ENCODE results near the gene COL4A6.
"Not testable (repeated sequence)": the region's sequence is repeated elsewhere in the genome, so short reads cannot be mapped to it uniquely, and the experiment has no call there.

The COL4A6 gene

DNA sequence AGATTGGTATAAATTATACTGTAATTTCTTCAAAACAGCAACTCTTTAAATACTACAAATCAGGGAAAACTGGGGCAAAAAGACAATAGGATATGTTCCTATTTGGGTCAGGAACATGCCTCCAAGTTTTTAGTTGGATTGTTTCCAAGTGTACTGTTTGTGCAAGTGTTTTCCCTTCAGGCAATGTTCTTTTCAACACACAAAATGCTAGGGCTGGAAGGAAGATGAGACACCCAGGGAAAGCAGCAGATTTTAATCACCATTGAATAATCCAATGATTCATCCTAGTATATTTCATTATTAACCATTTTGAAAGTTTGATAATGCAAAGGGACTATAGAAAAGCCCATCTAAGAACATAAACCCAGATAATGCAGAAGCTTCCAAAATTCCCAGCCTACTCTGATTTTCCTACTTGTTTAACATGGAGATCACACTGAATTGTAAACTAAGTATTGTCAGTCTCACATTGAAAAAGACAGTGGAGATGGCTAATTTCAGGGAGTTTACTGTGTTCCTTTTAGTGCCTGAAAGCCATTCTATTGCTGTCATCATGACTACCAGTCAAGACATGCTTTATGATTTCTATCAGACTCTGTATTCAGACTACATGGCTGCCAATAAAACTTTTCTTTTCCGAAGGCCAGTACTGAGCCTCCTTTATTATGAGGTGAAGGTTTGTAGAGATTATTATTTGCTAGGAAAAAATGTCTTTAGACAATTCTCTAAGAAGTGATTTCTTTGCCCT, 38.6 kb downstream of the COL4A6 start:
- DNase-seq, result no peak

DNA sequence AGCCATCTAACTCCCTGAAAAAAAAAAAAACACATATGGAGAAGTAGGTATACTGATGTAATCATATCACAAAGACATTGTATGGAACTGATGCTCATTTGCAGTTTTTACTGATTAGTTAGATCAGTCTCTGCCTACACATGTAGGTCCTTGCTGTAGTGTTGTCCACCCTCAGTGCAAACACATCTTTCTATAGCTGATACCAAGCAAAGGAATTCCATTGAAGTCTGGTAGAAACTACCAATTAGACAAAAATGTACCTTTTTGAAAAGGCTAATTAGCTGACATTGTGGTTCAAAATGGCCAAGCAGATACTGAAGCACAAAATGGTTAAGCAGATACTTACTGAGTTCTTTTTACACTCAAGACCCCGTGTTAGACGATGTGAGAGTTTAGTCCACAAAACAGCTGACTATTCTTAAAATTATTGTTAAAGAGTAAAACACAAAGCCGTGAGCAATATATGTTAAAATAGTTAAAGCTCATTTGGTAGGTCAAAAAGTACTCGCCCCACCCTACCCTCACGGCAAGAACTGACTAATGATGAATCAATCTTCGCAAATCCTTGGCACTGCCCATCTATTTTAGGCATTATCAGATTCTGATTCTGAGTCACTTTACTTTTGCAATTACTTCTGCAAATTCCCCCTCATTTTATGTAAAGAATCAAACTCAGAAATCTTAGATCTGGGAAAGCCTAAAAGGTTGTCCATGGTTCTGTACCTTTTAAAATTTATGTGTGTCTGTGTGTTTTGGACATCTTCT, 40.4 kb downstream of the COL4A6 start:
- DNase-seq, result no peak

- DNase-seq, result no peak
Observed at GRCh38 chrX:108396986-108397385, 41.2 kb downstream of the COL4A6 start.

GRCh38 chrX:108396188-108396891, 41.9 kb downstream of the COL4A6 start:
- DNase-seq, result no peak

DNA sequence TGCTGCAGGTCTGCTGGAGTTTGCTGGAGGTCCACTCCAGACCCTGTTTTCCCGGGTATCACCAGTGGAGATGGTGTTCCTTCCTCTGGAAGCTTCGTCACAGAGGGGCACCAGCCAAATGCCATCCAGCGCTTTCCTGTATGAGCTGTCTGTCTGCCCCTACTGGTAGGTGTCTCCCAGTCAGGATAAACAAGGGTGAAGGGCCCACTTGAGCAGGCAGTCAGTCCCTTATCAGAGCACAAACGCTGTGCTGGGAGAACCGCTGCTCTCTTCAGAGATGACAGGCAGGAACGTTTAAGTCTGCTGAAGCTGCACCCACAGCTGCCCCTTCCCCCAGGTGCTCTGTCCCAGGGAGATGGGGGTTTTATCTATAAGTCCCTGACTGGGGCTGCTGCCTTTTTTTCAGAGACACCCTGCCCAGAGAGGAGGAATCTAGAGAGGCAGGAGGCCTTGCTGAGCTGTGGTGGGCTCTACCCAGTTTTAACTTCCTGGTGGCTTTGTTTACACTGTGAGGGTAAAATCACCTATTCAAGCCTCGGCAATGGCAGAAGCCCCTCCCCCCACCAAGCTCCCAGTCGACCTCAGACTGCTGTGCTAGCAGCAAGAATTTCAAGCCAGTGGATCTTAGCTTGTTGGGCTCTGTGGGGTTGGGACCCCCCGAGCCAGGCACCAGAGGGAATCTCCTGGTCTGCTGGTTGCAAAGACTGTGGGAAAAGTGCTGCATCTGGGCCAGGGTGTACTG, 47.1 kb downstream of the COL4A6 start:
- DNase-seq, result not testable (repeated sequence)

GRCh38 chrX:108384783-108385182, 53.4 kb downstream of the COL4A6 start:
- no peak for DNase-seq

DNA sequence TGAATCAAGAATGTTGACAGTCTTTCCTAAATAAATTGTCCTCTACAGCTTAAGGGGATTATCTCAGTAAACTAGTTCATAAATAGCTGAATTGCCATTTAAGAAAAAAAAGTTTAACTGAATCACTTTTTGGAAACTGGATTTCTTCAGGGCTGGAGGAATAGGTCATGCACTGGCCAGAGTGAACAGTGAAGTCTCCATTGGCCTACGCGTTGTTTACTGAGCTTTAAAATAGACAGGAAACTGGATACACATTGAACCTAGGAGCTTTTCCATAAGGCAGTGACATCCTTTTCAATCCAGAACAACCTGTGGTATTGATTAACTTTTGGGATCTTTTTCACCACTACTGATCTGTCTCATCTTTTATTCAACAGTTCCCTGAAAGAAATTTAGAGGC, 58.0 kb downstream of the COL4A6 start:
- DNase-seq, result no peak

GRCh38 chrX:108376821-108377220, 61.4 kb downstream of the COL4A6 start:
- not testable (repeated sequence) for DNase-seq

- DNase-seq, result not testable (repeated sequence)
Observed at GRCh38 chrX:108375591-108375990, 62.6 kb downstream of the COL4A6 start.

DNA sequence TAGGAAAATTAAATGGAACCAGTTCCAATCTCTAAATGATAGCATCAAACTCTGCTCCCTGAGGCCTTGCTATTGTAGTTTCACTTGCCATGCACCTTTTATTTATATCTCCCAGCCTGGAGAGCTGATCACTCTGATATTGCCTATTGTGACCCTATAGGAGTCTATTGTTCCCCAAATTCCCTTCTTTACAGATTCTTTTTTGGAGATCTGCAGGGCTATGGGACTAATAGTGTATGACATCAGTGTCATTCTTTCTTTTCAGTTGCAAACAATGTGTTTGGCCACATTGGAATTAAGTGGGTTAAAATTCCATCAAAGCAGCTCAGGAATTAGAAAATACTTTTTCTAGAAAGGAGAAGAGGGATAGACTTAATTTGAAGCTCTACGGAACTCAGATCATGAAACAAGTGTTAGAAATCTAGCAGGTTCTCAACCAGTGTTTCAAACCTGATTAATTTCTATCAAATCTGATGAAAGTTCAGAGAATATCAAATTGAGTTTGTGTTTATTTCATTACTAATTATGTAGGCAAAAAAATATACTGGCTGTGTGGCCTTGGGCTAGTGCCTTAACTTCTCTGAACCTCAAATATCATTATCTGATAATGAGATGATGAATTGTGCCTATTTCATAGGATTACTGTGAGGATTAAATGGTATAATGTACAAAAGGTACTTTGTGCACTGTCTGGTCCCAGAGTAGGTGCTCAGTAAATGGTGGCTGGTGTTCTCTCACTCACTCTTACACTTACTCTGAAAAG, 71.4 kb downstream of the COL4A6 start:
- no peak for DNase-seq

GRCh38 chrX:108362026-108362425, 76.2 kb downstream of the COL4A6 start:
- DNase-seq, result no peak

GRCh38 chrX:108361316-108361715, 76.9 kb downstream of the COL4A6 start:
- no peak for DNase-seq

GRCh38 chrX:108359806-108360602, 78.2 kb downstream of the COL4A6 start:
- DNase-seq, result no peak

DNA sequence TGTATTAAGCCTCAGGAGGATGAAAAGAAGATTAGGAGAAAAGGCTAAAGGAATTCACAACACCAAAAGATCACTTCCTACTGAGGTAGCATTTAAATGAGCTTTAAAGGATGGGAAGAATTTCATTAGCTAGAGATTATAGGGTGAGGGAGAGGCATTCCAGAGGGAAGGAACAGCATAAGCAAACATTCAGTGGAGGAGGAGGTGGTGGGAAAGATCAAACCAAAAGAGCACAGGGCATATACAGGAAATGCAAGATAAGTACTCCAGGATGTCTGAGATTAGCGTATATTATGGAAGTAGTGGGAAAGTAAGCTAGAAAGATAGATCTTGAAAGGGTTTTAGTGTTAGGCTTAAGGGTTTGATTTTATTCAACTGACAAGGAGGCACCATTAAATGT, 84.8 kb downstream of the COL4A6 start:
- DNase-seq, result no peak

GRCh38 chrX:108349210-108349609, 89.0 kb downstream of the COL4A6 start:
- no peak for DNase-seq

- no peak for DNase-seq
Observed at GRCh38 chrX:108348525-108348924, 89.7 kb downstream of the COL4A6 start.

- DNase-seq, result no peak
Observed at GRCh38 chrX:108347800-108348199, 90.4 kb downstream of the COL4A6 start.

GRCh38 chrX:108344216-108344615, 94.0 kb downstream of the COL4A6 start:
- DNase-seq, result no peak

DNA sequence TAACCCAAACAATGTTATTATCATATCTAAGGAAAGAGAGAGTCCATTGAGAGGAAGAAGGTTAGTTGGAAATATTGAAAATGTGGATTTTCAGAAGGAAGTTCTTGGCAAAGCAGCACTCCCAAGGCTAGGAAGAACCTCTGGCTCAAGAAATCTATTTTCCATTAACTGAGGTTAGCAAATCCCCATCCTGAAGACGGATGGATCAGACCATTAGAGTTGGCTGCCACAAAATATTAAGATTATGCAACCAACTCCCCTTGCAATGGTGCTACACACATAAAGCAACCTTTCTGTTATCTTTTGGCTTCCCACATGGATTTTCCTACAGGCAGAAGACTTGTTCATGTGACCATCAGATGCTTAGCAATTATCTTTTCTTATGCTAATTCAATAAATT, 96.3 kb downstream of the COL4A6 start:
- DNase-seq, result no peak

DNA sequence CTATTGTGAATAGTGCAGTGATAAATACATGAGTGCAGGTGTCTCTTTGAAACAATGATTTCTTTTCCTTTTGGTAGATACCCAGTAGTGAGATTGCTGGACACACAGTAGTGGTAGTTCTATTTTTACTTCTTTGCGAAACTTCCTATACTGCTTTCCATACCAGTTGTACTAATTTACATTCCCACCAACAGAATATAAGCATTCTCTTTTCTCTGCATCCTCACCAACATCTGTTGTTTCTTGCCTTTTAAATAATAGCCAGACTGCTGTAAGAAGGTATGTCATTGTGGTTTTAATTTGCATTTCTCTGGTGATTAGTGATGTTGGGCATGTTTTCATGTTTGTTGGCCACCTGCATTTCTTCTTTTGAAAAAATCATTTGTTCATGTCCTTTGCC, 105.9 kb downstream of the COL4A6 start:
- no peak for DNase-seq

DNA sequence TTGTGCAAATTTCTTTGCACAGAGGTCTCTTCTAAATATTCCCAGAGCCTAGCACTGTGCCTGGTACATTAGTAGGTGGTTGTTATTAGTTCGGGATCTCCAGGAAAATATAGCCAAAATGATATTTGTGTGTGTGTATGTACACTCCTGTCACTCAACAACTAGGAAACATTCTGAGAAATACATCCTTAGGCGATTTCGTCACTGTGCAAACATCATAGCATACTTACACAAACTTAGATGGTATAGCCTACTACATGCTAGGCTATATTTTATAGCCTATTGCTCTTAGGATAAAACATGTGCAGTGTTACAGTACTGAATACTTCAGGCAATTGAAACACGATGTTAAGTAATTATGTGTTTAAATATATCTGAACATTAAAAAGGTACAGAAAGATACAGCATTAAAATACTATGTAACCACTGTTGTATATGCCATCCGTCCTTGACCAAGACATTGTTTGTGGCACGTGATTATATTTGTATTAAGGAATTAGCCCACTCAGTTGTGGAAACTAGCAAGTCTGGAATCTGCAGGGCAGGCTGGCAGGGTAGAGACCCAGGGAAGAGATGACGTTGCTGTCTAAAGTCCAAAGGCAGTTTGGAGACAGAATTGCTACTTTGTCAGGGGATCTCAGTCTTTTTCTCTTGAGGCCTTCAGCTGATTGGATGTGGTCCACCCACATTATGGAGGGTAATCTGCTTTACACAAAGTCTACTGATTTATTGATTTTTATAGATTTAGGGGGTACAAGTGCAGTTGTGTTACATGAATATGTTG, 106.9 kb downstream of the COL4A6 start:
- no peak for DNase-seq

Measured in CD4-positive, alpha-beta T cell treated with Interleukin-15 for 1 hour (primary cell).